Right lobe of liver (tissue), 4 donors: ENCODE measurements around the gene KNTC1.
"Not testable (repeated sequence)": the region's sequence is repeated elsewhere in the genome, so short reads cannot be mapped to it uniquely, and the experiment has no call there.

Source experiments
- CTCF ChIP-seq, 4 donors: fragments of 200-600 bp in 3 of 4; fragments of 450-650 bp in 1 of 4; IDR thresholded peaks; one replicate each; pipeline versions ENCODE4 v1.5.1 to v1.8.0; 2016 to 2022; ENCODE audit warnings: antibody characterized with exemption in 4 of 4, mild to moderate bottlenecking in 2 of 4
- POLR2A ChIP-seq: fragments of 450-650 bp; IDR thresholded peaks from one replicate; pipeline ENCODE4 v1.6.1; 2017; ENCODE audit warnings: antibody characterized with exemption, mild to moderate bottlenecking
- donor health status: DM: no; HTN: no; CAD: no.
- donor health status: DM: no; HTN: no; CAD: no.
- donor health status: DM: no; HTN: yes; CAD: no.

GRCh38 chr12:122487807-122488206 is 39.2 kb upstream of the KNTC1 start:
- not testable (repeated sequence) for TF ChIP-seq CTCF (IDR thresholded peaks at IDR 0.05); POLR2A
